Naive B cell (primary cell): Measurements from ENCODE around the gene GPR18. TPM values are rescaled to one million over a fixed set of nuclear protein-coding genes. Genes with fewer than 3 reads are reported as not detected.

Experiments
- ATAC-seq, 2 donors: fragments of 150-1000 bp; cut with Tn5 transposase; 2 replicates each; pipeline ENCODE4 v1.10.0; 2021; ENCODE audit warnings: low read depth in 2 of 2, mild to moderate bottlenecking in 2 of 2, moderate library complexity in 2 of 2
- DNase-seq: peaks from one replicate; pipeline ENCODE4 v3.0.0; 2022
- H3K27ac Mint-ChIP-seq, 6 donors: one replicate each; pipeline ENCODE4 v1.8.0; 2020 to 2022; ENCODE audit warnings: mild to moderate bottlenecking in 6 of 6, mixed read lengths in 6 of 6, moderate library complexity in 5 of 6, inconsistent platforms in 2 of 6
- H3K27me3 Mint-ChIP-seq, 3 donors: one replicate each; pipeline ENCODE4 v1.8.0; 2021 to 2022; ENCODE audit warnings: mixed read lengths in 3 of 3, mild to moderate bottlenecking in 1 of 3
- H3K36me3 Mint-ChIP-seq, 2 donors: one replicate each; pipeline ENCODE4 v1.8.0; 2020 to 2022; ENCODE audit warnings: mixed read lengths in 2 of 2, inconsistent platforms in 1 of 2, mild to moderate bottlenecking in 1 of 2
- H3K4me1 Mint-ChIP-seq, 3 donors: one replicate each; pipeline ENCODE4 v1.8.0; 2020 to 2022; ENCODE audit warnings: mixed read lengths in 3 of 3, inconsistent platforms in 1 of 3, mild to moderate bottlenecking in 1 of 3, moderate library complexity in 1 of 3
- H3K4me3 Mint-ChIP-seq, 8 donors: one replicate each; pipeline ENCODE4 v1.8.0; 2020 to 2022; ENCODE audit warnings: mild to moderate bottlenecking in 8 of 8, mixed read lengths in 8 of 8, moderate library complexity in 8 of 8, inconsistent platforms in 2 of 8
- H3K9me3 Mint-ChIP-seq, 7 donors: one replicate each; pipeline ENCODE4 v1.8.0; 2020 to 2022; ENCODE audit warnings: mixed read lengths in 7 of 7, mild to moderate bottlenecking in 5 of 7, inconsistent platforms in 2 of 7, moderate library complexity in 1 of 7
- polyA plus RNA-seq, 6 donors: library from polyadenylated mRNA; unstranded; fragments of 300-500 nt; fragmentation: Illumina TruSeq; gene quantifications; one replicate each; pipeline ENCODE4 v1.2.3, GENCODE V29; 2021; ENCODE audit warnings: low read depth in 6 of 6

The GPR18 gene
- polyA plus RNA-seq, 6 donors from 2014 or later = 70.6 to 229 (median 135) TPM

- H3K4me3 Mint-ChIP-seq = peak overlapping the region; percentile 29 to 71 (median 54)
- no peaks in the 10 kb centered on the region for H3K9me3 Mint-ChIP-seq
- H3K27me3 Mint-ChIP-seq = no peaks in the 10 kb centered on the region
- H3K36me3 Mint-ChIP-seq = peaks cover 10 to 17% of the 10 kb centered on the region in 2 donors
- ATAC-seq = no peak
- peak overlapping the region; percentile 34 to 95 (median 76) for H3K27ac Mint-ChIP-seq
- peaks cover 72 to 80% (median 76%) of the 10 kb centered on the region in 3 donors for H3K4me1 Mint-ChIP-seq
- no peak for DNase-seq
Observed at GRCh38 chr13:99299256-99299919, 41.2 kb upstream of the GPR18 start.

DNA sequence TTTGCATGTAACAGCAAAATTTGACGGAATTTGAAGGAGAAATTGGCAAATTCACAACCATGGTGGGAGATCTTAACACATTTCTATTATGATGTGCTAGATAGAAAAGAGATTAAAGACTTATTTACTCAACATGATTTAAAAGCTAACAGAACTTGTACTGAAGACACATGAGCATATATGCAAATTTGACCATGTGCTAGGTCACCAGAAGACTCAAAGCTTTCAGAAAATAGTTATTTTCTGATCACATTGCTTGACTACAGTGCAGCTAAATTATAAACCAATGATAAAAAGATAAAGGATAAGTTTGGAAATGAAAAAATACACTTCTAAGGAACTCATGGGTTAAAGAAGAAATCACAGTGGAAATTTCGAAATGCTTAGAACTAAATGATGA, 39.9 kb upstream of the GPR18 start:
- H3K4me3 Mint-ChIP-seq = peak overlapping the region in 7 of 8 donors; percentile 32 to 74 (median 60)

GRCh38 chr13:99297331-99297730, 39.2 kb upstream of the GPR18 start:
- ATAC-seq (no peak), DNase-seq (no peak)
- peak overlapping the region; percentile 40 to 93 (median 90) for H3K27ac Mint-ChIP-seq
- peak overlapping the region in 7 of 8 donors; percentile 4 to 74 (median 60) for H3K4me3 Mint-ChIP-seq
- peaks cover 67 to 78% (median 72%) of the 10 kb centered on the region in 3 donors for H3K4me1 Mint-ChIP-seq
- H3K27me3 Mint-ChIP-seq = no peaks in the 10 kb centered on the region
- H3K36me3 Mint-ChIP-seq = peaks cover 9 to 21% of the 10 kb centered on the region in 2 donors
- no peaks in the 10 kb centered on the region for H3K9me3 Mint-ChIP-seq

More for the DNA sequence above, 39.9 kb upstream of the GPR18 start:
- peaks cover 9 to 18% of the 10 kb centered on the region in 2 donors for H3K36me3 Mint-ChIP-seq
- no peaks in the 10 kb centered on the region for H3K9me3 Mint-ChIP-seq
- DNase-seq (no peak), ATAC-seq (peak in 1 of 2 donors; percentile 23)
- peak overlapping the region; percentile 5 to 86 (median 44) for H3K27ac Mint-ChIP-seq
- no peaks in the 10 kb centered on the region for H3K27me3 Mint-ChIP-seq
- H3K4me1 Mint-ChIP-seq = peaks cover 68 to 78% (median 73%) of the 10 kb centered on the region in 3 donors

DNA sequence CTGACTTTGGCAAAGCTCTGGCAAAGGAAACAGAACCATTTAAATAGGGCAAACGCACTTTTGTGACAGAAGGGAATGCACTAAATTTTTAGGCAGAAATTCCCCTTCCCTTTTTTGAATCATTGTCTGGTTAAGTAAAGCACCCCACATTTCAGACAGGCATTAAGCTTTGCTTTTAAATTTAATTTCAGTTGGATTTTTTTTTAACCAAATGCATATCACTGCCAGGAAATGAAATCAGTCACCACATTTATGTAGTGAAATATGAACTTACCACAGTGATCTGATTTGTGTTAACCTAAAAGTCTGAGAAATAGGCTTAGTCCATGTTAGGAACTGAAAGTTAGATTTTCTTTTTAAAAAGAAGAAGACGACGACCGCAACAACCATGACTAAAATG, 38.2 kb upstream of the GPR18 start:
- Mint-ChIP-seq H3K9me3 (no peaks in the 10 kb centered on the region), H3K4me1 (peaks cover 65 to 77% (median 66%) of the 10 kb centered on the region in 3 donors), H3K27ac (peak overlapping the region; percentile 78 to 93 (median 88)), H3K36me3 (peaks cover 9 to 21% of the 10 kb centered on the region in 2 donors), H3K4me3 (peak overlapping the region; percentile 66 to 82 (median 80)), H3K27me3 (no peaks in the 10 kb centered on the region)
- peak; percentile 31 to 53 for ATAC-seq
- DNase-seq = no peak

DNA sequence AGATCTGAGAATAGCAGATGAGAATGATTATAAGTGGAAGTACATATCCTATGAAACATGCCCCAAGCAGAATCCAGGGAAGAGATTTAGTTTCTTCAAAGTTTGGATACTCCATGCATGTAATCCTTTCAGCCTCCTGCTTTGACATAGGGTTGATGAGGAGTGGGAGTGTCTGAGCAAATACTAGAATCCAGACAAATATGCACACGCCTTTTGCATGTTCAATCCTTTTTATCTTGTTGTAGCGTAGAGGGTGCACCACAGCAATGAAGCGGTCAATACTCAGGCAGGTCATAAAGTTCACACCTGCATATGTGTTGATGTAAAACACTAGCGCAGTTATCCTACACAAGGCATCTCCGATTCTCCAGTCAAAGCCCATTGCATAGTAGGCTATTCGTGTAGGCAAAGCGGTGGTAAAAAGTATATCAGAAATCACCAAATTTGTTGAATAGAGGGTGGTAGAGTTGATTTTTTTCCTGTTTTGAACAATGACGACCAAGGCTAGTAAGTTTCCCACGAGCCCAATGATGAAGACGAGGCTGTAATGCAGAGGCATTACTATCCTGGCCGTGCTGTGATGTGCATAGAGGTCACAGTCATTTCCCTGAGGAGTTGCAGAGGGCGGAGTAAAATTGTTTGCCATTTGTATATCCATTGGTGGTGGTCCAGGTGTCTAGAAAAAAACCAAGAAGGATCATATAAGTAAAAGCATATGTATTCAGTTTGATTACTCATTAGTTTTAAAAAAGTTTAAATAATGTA, 37.5 kb upstream of the GPR18 start:
- H3K27ac Mint-ChIP-seq = peak overlapping the region; percentile 16 to 86 (median 44)
- H3K4me1 Mint-ChIP-seq = peaks cover 67 to 78% (median 68%) of the 10 kb centered on the region in 3 donors
- H3K27me3 Mint-ChIP-seq = no peaks in the 10 kb centered on the region
- no peaks in the 10 kb centered on the region for H3K9me3 Mint-ChIP-seq
- H3K4me3 Mint-ChIP-seq = peak overlapping the region in 6 of 8 donors; percentile 4 to 76 (median 58)
- ATAC-seq (no peak), DNase-seq (no peak)
- peaks cover 13 to 21% of the 10 kb centered on the region in 2 donors for H3K36me3 Mint-ChIP-seq

GRCh38 chr13:99294958-99295357, 36.8 kb upstream of the GPR18 start:
- DNase-seq (no peak), ATAC-seq (no peak)
- peak overlapping the region in 4 of 6 donors; percentile 24 to 86 (median 40) for H3K27ac Mint-ChIP-seq
- H3K27me3 Mint-ChIP-seq = no peaks in the 10 kb centered on the region
- H3K4me1 Mint-ChIP-seq = peaks cover 63 to 80% (median 69%) of the 10 kb centered on the region in 3 donors
- H3K4me3 Mint-ChIP-seq = peak overlapping the region in 1 of 8 donors; percentile 54
- H3K36me3 Mint-ChIP-seq = peaks cover 20 to 21% of the 10 kb centered on the region in 2 donors
- H3K9me3 Mint-ChIP-seq = no peaks in the 10 kb centered on the region

GRCh38 chr13:99294198-99294597, 36.0 kb upstream of the GPR18 start:
- Mint-ChIP-seq H3K4me3 (peak overlapping the region in 2 of 8 donors; percentile 2 to 15), H3K27me3 (no peaks in the 10 kb centered on the region), H3K9me3 (no peaks in the 10 kb centered on the region), H3K4me1 (peaks cover 59 to 79% (median 71%) of the 10 kb centered on the region in 3 donors), H3K27ac (peak overlapping the region in 2 of 6 donors; percentile 64 to 83), H3K36me3 (peaks cover 24 to 26% of the 10 kb centered on the region in 2 donors)
- DNase-seq (no peak), ATAC-seq (no peak)

DNA sequence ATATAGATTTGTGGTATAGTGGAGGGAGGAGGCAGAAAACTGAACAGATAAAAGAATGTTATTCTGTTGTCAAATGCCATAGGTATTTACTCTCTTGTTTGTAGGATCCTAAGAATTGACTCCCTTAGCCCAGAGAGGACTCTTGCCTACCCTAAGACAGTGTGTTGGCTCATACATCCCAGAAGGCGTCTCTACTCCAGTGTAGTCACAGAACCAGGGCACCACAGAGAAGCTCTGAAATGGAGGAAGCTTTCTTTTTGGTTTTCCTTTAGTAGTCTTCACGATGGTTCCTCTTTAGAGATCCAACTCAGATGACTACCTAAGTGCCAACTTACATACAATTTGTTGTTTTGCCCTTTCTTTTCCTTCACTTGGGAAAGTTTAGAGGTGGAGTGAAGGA, 35.0 kb upstream of the GPR18 start:
- Mint-ChIP-seq H3K4me3 (peak overlapping the region in 5 of 8 donors; percentile 5 to 47 (median 15)), H3K27me3 (no peaks in the 10 kb centered on the region), H3K27ac (peak overlapping the region; percentile 3 to 89 (median 74)), H3K9me3 (no peaks in the 10 kb centered on the region), H3K4me1 (peaks cover 61 to 82% (median 71%) of the 10 kb centered on the region in 3 donors), H3K36me3 (peaks cover 25 to 31% of the 10 kb centered on the region in 2 donors)
- ATAC-seq (peak; percentile 49 to 50), DNase-seq (no peak)

GRCh38 chr13:99290894-99291293, 32.7 kb upstream of the GPR18 start:
- Mint-ChIP-seq H3K4me3 (no peak overlapping the region), H3K27me3 (no peaks in the 10 kb centered on the region), H3K4me1 (peaks cover 60 to 81% (median 75%) of the 10 kb centered on the region in 3 donors), H3K36me3 (peaks cover 24 to 36% of the 10 kb centered on the region in 2 donors), H3K9me3 (no peaks in the 10 kb centered on the region), H3K27ac (peak overlapping the region in 4 of 6 donors; percentile 39 to 92 (median 52))
- ATAC-seq = no peak
- DNase-seq = no peak

GRCh38 chr13:99289674-99290337, 31.6 kb upstream of the GPR18 start:
- H3K4me3 Mint-ChIP-seq = no peak overlapping the region
- H3K36me3 Mint-ChIP-seq = peaks cover 15 to 29% of the 10 kb centered on the region in 2 donors
- DNase-seq = no peak
- H3K9me3 Mint-ChIP-seq = no peaks in the 10 kb centered on the region
- H3K4me1 Mint-ChIP-seq = peaks cover 62 to 85% (median 81%) of the 10 kb centered on the region in 3 donors
- peak overlapping the region in 2 of 6 donors; percentile 43 to 44 for H3K27ac Mint-ChIP-seq
- no peak for ATAC-seq
- H3K27me3 Mint-ChIP-seq = no peaks in the 10 kb centered on the region

DNA sequence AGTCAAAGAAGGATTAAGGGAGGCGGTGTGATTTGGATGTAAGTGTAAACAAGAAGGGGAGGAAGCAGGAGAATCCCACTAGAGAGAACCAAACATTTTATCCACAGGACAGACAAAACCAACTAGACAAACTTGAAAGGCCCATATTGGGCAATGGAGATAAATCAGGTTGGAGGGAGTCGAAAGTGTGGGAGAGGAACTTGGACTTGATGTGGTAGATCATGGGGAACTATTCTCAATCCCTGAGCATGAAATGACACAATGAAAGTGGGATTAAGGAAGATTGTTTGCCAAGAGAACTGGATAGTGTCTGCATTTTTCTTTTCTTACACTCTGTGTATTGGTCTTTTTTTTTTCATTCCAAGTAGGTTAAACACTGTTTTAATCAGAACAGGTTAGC, 31.1 kb upstream of the GPR18 start:
- Mint-ChIP-seq H3K4me1 (peaks cover 66 to 90% (median 84%) of the 10 kb centered on the region in 3 donors), H3K27me3 (no peaks in the 10 kb centered on the region), H3K4me3 (peak overlapping the region in 4 of 8 donors; percentile 9 to 51 (median 45)), H3K36me3 (peaks cover 15 to 29% of the 10 kb centered on the region in 2 donors), H3K27ac (peak overlapping the region in 4 of 6 donors; percentile 48 to 87 (median 56)), H3K9me3 (no peaks in the 10 kb centered on the region)
- ATAC-seq (no peak), DNase-seq (no peak)

DNA sequence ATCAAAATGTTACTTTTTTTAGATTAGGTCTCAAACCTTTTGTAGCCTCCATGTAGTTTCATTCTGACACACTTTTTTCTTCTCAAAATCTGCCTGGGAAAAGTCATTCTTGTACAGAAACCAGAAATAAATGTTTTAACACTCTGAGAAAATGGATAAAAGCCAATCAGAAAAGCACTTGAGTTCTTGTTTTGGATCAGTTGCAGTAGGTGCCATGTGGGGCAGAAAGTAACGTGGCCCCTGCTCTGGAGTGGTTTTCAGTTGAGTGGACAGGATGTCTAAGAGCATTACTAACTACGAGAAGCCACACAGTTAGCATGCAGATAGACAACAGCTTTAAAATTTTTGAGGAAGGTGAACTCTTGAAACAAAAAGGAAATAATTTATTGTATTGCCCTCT, 29.9 kb upstream of the GPR18 start:
- Mint-ChIP-seq H3K36me3 (peaks cover 7 to 29% of the 10 kb centered on the region in 2 donors), H3K4me1 (peaks cover 61 to 90% (median 83%) of the 10 kb centered on the region in 3 donors), H3K9me3 (no peaks in the 10 kb centered on the region), H3K4me3 (peak overlapping the region; percentile 29 to 72 (median 48)), H3K27ac (peak overlapping the region; percentile 56 to 92 (median 78)), H3K27me3 (no peaks in the 10 kb centered on the region)
- DNase-seq (peak; percentile 47), ATAC-seq (peak; percentile 83 to 88)

GRCh38 chr13:99287551-99287950, 29.4 kb upstream of the GPR18 start:
- Mint-ChIP-seq H3K27ac (peak overlapping the region in 5 of 6 donors; percentile 50 to 92 (median 83)), H3K36me3 (peaks cover 4 to 29% of the 10 kb centered on the region in 2 donors), H3K4me3 (peak overlapping the region in 2 of 8 donors; percentile 44 to 55), H3K27me3 (no peaks in the 10 kb centered on the region), H3K9me3 (no peaks in the 10 kb centered on the region), H3K4me1 (peaks cover 61 to 90% (median 83%) of the 10 kb centered on the region in 3 donors)
- DNase-seq (no peak), ATAC-seq (no peak)
